ENCODE measurements around the gene RAMP3. TPM values are rescaled to one million over a fixed set of nuclear protein-coding genes. Genes with fewer than 3 reads are reported as not detected.

RAMP3 gene
- total RNA-seq, 2 experiments from 2014 or later, result not detected

DNA sequence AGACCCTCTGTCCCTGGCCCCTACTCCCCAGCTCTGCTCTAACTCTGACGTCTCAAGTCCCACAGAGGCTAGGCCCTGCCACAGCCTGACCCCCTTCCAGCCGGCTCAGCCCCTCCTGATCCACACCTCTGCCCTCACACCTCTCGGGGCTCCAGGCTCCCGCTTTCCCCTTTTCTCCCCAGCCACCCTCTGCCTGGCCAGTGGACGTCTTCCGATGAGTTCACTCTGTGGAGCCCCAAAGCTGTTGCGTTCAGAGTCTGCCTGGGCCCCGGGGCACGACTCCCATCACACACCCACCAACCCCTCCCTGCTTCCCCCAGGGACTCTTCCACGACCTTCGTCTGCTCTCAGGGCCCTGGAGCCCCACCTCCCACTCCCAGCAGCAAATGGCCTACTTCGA lies 27.7 kb upstream of the RAMP3 start:
- POLR2A ChIA-PET, result no interaction called here

DNA sequence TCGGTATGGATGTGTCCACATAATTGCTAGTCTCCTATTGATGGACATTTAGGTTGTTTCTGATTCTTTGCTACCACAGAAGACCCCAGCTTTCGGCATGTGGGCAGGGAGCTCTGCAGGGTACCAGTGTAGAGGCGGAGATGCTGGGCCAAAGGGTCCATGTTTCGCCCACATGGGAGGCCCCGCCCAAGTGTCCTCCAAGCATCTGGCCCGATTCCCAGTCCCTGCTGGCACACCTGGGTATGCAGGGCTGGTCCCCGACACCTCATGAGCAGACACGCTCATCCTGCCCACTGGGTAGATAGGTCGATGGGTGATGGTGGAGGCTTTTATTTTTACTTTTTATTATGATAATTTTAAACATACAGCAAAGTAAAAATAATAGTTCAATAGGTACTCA lies 26.7 kb upstream of the RAMP3 start:
- ChIA-PET POLR2A (no interaction called here), CTCF (no interaction called here)

More for the DNA sequence above, 27.7 kb upstream of the RAMP3 start:
- CTCF ChIA-PET, result no interaction called here

DNA sequence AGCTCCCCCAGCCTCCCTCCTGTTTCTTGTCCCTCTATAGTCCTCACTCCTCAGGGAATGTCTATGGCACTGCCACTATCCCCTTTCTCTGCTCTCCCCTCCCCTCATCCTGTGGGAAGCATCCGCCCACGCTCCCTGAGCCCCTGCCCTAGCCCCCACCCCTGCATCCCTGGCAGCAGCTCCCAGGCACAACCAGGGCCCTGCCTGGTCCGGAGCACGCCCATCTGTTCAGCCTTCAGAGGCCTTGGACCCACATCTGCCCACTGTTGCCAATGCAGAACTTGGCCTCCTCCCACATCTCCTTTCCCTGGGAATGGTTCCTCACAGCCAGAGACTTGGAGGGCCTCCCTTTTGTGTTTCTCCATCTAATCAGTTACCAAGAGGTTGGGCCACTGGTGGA lies 25.7 kb upstream of the RAMP3 start:
- ChIA-PET CTCF (no interaction called here), POLR2A (no interaction called here)

DNA sequence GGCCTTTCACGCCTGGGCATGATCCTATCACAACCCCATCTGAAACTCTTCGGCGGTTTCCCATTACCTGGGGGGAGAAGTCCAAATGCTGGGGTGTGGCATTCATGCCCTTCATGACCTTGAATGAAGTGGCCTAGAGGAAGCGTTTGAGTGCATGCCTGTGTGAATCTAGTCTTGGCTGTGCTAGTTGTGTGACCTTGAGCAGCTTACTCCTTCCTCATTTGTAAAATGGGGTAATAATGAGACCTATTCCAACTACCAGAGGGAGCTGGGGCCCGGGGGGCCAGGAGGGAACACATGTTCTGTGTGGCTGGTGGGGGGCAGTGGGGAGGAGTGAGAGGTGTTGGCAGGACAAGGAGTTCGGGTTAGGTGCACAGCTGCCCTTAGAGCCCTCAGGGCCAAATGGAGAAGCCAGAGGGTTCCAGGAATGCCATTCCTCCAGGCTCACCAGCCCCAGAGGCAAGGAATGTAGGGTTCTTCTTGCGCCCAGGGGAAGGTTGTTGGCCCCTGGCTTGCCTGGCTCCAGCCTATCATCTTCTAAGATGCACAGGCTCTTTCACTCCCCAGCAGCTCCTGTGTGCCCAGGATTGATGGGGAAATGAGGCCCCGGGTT lies 24.8 kb upstream of the RAMP3 start:
- ChIA-PET CTCF (no interaction called here), POLR2A (no interaction called here)

DNA sequence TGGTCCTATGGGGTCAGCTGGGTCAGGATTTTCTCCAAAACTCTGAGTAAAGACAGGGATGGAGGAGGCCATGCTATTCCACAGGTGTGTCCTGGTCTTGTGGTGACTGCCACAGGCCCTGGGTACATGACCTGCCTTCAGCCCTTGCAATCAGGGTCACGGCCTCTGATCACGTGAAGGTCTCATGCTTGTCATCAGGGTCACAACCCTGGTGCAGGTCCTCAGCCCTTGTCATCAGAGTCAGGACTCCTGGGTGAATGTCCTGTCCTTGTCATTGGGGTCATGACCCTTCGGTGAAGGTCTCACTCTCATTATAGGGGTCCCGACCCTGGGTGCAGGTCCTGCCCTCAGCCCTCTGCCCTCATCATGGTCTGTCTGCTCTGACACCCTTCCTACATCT lies 24.2 kb upstream of the RAMP3 start:
- ChIA-PET CTCF (no interaction called here), POLR2A (no interaction called here)

DNA sequence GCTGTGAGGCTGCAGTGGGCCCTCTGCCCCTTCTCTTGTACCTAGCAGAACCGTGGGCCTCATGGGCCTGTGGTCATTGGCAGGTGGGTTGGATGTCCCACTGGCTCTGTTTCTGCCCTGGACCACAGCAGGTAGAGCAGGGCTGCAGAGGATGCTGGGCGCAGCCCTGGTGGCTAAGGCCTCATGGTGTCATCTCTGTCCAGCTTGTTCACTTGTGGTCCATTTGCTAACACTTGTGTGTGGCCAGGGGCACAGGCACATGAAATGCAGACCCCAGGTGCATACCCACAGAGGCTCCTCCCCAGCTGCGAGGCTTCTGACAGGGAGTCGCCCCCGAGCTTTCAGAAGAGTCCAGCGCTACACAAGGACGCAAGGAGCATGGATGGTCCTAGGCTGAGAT lies 23.7 kb upstream of the RAMP3 start:
- CTCF ChIA-PET, result no interaction called here
- POLR2A ChIA-PET, result no interaction called here

DNA sequence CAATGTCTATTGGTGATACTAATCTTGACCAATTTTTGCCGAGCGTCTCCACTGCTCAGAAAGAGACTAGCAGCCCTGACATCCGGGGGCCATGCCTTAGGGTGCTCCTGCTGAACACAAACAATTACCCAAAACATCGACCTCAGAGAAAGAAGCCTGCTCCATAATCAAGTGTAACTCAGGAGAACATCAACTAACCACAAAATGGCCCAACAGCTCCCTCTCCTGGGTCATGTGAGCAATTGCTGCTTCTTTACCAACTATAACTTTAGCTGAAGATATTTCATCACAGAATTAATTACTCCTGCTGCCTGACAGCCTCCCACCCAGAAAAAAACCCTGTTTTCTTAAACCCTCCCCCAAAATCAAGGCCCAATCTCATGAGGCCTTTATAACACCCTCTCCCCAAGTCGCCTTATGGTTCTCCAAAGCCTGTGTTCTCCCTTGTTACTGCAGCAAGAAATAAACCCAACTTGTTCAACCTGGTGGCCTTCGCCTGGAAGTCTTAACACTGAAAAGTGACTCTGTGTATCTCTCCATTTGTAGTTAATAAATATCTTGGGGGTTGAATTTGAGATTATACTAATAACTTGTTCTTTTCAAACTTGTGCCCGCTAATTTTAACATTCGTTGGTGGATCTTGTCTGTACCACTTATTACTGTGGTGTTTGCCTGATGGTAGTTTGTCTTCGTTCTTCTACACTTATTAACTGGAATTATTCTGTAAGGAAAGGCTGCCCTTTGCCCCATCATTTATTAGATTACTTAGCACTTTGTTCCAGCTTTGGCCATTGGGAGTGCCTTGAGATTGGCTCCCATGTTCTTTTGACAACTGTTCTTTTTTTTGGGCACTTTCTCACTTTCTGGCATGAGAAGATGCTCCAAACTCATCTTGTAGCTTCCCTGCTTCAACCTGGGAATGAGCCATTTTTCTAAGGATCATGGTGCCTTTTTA lies 21.2 kb upstream of the RAMP3 start:
- ChIA-PET CTCF (interaction anchor here (0.6 to 3.0 kb wide), 24 partner anchors 14 to 410 kb away, joined by 3 to 11 read pairs (median 4); partner anchors contain the start of genes CCM2 and TBRG4), POLR2A (interaction anchor here (0.6 to 0.7 kb wide), 2 partner anchors 158 to 1466 kb away, joined by 3 read pairs; partner anchors contain the start of gene MYO1G)

DNA sequence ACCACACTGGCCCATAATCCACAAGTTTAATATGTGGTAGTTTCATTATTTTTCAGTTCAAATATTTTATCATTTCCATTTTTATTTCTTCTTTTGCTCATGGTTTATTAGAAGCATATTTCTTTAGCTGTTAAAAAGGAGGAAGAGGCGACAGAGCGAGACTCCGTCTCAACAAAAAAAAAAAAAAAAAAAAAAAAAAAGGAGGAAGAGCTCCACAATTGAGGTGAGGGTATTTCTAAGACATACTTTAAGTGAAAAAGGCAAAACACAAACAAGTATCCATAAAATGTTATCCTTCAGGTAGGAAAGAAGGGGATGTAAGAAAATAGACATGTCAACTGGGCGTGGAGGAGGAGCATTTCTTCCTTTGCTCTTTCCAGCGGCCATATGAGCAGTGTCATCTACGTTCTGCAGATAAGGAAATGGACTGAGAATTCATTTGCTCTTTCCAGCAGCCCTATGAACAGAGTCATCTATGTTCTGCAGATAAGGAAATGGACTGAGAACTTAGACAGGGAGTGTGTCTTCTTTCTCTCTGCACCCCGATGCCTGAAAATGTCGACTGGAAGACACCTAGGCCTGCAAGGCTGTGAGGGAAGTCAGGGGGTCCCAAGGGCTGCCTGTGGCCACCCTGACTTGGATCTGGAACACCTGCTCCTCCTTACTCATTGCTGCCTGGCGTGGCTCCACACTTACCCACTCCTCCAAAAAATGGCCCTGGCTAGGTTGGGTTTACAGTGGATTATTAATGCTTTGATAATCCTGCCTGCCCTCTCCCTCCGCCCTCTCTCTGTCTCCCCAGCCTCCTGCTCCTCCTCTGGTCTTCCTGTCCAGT lies 18.9 kb upstream of the RAMP3 start:
- POLR2A ChIA-PET, result no interaction called here
- CTCF ChIA-PET, result interaction anchor here (0.7 kb wide), 1 partner anchor 9 kb away, joined by 3 read pairs; no protein-coding TSS in a partner anchor

DNA sequence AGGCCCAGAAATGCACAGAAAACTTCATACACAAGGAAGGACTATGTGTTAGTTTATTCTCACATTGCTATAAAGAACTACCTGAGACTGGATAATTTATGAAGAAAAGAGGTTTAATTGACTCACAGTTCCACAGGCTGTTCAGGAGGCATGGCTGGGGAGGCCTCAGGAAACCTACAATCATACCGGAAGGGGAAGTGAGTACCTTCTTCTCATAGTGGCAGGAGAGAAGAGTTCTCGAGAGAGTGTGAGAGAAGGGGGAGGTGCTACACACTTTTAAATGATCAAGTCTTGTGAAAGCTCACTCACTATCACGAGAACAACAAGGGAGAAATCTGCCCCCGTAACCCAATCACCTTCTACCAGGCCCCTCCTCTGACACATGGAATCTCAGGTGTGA lies 16.8 kb upstream of the RAMP3 start:
- POLR2A ChIA-PET, result no interaction called here
- CTCF ChIA-PET, result no interaction called here

DNA sequence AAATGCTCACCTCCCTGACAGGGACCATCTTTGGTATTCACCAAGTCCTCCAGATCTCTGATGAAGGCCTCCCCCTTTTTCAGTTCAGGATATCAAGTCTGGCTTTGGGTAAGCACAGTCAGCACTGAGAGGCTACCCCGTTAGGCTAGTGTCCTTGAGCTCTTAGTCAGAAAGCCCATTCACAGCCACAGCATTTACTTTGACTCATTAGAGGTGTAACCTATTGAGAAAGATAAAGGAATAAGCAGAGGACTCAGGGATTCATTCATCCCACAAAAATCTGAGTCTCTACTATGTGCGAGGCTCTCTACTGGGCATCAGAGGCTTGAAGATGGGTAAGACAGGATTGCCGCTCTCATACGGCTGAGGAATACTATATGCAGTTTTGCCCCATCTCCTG lies 14.0 kb upstream of the RAMP3 start:
- ChIA-PET CTCF (no interaction called here), POLR2A (no interaction called here)

DNA sequence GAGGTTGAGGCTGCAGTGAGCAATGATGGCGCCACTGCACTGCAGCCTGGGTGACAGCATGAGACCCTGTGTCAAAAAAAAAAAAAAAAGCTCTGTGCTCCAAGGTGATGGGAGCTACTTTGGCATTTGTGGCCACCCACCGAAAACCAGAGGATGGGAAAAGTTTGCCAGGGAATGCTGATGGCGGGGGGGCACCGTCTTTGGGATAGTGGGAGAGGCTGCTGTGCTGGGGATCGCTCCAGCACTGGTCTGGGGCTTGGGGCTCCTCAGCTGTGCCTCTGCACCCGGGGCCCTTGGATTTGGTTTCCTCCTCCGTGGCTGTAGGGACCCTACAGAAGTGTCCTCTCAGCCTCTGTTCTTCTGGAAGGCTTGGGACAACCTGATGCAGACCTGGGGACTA lies 11.7 kb upstream of the RAMP3 start:
- CTCF ChIA-PET, result interaction anchor here (1.1 kb wide), 1 partner anchor 10 kb away, joined by 3 read pairs; no protein-coding TSS in a partner anchor
- POLR2A ChIA-PET, result interaction anchor here (0.6 kb wide), 1 partner anchor 147 kb away, joined by 3 read pairs; no protein-coding TSS in a partner anchor

DNA sequence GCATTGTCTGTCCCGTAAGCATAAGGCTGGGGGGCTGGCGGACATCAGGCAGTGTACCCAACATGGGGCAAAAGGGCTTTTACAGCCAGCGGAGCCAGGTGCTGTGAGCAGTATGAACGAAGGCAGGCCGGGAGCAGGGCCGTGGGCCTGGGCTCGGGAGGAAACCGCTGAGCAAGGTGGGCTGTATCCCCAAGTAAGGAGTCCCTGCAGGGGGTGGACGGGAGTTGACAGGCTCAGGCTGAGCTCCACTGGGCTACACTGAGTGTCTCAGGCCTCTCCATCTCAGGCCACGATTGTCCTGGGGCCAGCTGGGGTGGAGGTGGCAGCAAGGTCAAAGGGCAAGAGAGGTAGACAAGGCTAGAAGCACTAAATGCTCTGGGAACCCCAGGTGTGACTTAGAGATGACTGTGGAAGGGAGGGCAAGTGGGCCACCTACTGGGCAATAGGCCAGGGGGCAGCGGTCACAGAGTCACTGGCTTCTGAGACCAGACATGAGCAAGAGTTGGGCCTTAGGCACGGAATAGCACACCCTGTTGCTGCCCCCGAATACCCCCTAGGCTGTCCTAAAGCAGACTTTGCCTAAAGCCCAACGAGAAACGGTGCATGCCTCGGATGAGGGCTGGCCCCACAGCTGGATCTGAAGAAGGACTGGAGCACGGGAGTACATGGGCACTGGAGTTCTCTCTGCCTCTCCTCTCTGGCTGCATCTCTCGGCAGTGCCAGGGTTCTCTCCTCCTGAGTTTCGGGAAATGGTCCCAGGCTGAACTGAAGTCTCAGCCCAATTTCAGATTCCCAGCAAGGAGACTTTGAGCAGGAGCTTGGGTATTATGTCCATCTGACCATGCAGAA lies 10.8 kb upstream of the RAMP3 start:
- CTCF ChIA-PET, result interaction anchor here (1.0 kb wide), 1 partner anchor 8 kb away, joined by 3 read pairs; no protein-coding TSS in a partner anchor
- POLR2A ChIA-PET, result no interaction called here

DNA sequence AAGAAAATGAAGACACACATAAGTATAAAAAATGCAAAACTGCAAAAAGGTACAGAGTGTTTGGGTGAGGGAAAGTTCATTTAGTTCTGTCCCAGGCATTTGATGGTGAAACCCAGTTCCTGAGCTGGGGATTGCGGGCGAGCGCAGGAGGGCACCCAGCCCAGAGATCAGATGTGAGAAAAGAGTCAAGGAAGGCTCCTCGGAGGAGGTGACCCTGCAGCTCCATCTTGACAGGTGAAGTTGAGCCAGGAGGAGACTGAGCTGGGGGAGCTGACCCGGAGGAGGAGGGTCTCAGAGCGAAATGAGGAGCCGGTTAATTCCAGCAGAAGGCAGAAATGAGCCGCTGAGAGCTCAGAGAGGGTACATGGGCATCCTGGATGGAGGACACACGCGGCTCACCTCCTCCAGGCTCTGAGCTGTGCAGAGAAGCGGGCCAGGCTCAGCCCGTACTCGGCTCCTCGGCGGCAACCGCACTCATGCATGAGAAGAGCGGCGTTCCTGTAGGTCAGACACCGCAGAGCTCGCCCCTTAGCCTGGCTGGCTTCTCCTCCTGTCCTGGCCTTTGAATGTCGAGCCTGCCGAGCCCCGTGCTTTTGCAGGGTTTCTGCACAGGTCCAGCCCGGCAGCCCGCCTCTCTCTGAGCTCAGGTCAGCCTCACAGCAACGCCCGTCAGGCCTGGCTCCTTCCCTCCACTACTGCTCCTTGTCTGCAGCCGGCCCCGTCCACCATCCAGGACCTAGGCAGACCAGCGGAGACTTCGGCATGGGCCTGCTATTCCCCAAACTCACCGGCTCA lies 9.5 kb upstream of the RAMP3 start:
- ChIA-PET POLR2A (no interaction called here), CTCF (interaction anchor here (1.0 kb wide), 1 partner anchor 10 kb away, joined by 3 read pairs; no protein-coding TSS in a partner anchor)

DNA sequence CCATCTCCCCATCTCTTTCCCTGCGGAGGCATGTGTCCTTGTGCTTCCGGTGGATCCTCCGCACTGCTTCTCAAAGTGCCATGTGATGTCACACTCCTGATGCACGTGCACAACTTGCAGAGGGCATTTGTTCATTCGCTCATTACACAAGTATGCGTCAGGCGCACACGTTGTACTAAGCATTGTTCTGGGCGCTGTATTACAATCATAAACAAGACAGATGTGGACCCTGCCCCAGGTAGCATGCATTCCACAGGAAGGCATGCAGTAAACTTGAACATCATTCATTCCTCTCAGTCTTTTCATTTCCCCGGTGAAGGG lies 9.0 kb upstream of the RAMP3 start:
- ChIA-PET POLR2A (interaction anchor here (0.6 kb wide), 1 partner anchor 54 kb away, joined by 3 read pairs; no protein-coding TSS in a partner anchor), CTCF (no interaction called here)

DNA sequence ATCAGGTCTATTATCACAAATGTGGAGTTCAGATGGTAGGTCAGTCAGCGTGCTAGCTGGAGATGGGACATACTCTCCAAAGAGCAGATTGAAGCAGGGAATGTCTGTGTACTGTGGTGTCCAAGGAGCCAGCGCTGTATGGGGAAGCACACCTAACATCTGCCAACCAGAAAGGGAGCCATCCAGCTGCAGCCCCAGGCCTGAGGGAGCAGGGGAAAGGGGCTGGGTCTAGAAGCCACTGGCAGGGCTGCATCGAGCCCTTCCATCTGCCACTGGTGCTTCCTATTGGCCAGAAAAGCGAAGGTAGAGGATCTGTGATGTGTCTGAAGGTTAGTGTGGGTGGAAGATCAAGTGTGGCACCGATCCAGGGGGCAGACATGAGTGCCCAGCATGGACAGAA lies 8.0 kb upstream of the RAMP3 start:
- ChIA-PET CTCF (interaction anchor here (2.0 kb wide), 1 partner anchor 14 kb away, joined by 4 read pairs; no protein-coding TSS in a partner anchor), POLR2A (no interaction called here)

DNA sequence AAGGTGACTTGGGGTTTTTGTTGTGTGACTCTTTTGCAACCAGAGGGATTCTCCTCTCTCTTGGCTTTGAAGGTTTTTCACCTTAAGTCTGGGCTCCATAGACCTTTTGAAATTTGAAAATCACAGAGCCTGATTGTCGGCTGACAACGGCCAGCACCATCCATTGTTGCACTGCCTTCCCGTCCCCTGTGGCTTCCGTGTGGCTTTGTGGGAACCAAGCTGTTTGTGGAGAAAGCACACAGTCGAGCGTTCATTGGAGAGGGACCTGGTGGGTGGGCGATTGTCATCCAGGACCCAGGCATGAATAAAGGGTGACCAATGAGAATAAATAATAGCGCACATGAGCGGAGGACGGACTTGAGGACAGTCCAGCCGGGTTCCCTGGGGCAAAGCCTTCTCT lies 7.4 kb upstream of the RAMP3 start:
- POLR2A ChIA-PET, result no interaction called here

DNA sequence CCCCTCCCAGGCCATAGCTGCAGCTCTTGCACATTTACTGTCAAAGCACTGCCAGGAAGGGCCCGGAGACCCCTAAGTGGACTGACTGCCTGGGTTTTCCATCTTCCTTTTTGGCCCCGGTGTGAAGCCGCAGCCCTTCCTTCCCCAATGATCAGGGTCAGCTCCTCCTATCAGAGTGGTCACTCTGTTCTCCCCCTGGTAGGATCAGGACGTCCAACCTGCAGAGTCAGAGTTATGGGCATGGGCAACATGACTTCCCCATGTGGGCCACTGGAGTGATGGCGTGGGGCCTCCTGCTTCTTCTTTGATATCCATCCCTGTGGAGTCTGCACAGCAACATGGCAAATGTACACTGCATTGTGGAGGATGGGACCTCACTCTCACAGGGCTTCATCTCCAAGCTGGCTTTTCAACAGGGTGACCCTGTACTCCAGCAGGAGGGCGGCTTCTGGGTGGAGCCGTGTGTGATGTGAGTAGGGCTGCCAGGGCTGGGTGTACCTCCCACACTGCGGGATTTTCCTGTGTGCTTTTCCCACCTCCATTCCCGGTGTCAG lies 6.4 kb upstream of the RAMP3 start:
- POLR2A ChIA-PET, result no interaction called here
- CTCF ChIA-PET, result interaction anchor here (1.0 to 2.0 kb wide), 3 partner anchors 14 to 112 kb away, joined by 3 to 4 read pairs (median 3); no protein-coding TSS in a partner anchor

More for the DNA sequence above, 7.4 kb upstream of the RAMP3 start:
- CTCF ChIA-PET, result interaction anchor here (1.1 to 2.0 kb wide), 2 partner anchors 13 to 14 kb away, joined by 3 to 4 read pairs; no protein-coding TSS in a partner anchor

DNA sequence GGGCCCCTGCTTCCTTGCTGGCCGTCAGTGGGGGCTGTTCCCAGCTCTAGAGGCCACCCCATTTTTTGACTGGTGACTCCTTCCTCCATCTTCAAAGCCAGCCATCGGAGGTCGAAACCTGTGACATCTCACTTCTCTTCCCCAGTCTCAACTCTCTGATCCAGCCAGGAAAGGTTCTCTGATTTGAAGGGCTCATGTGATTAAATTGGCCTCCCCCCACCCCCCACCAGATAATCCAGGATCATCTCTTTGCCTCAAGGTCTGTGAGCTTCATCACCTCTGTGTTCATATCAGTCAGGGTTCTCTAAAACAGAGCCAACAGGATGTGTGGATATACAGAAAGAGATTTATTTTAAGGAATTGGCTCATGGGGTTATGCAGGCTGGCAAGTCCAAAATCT lies 5.6 kb upstream of the RAMP3 start:
- CTCF ChIA-PET, result interaction anchor here (0.6 to 1.6 kb wide), 2 partner anchors 19 to 108 kb away, joined by 5 to 10 read pairs; no protein-coding TSS in a partner anchor
- POLR2A ChIA-PET, result no interaction called here

All from activated CD8-positive, alpha-beta memory T cell treated with anti-CD3 and anti-CD28 coated beads for 36 hours (primary cell).